Mucosa of descending colon (tissue), 3 donors: ENCODE data around the gene GRK1. TPM values are rescaled to one million over a fixed set of nuclear protein-coding genes. Genes with fewer than 3 reads are reported as not detected.

Experiments used
- ATAC-seq: fragments of 200-7000 bp; cut with Tn5 transposase; one replicate; pipeline ENCODE4 v1.9.1; 2020; ENCODE audit warnings: mild to moderate bottlenecking, moderate library complexity
- DNase-seq, 3 donors: peaks; one replicate each; pipeline ENCODE4 v3.0.0-alpha.2; 2020
- H3K36me3 ChIP-seq: fragments of 200-600 bp; one replicate; pipeline ENCODE4 v1.8.0; 2021; ENCODE audit warnings: low read depth, mild to moderate bottlenecking
- H3K4me1 ChIP-seq: fragments of 200-600 bp; one replicate; pipeline ENCODE4 v1.8.0; 2021; ENCODE audit warnings: low read depth, mild to moderate bottlenecking
- H3K4me3 ChIP-seq: fragments of 200-600 bp; one replicate; pipeline ENCODE4 v1.8.0; 2021; ENCODE audit warnings: mild to moderate bottlenecking
- H3K9me3 ChIP-seq: fragments of 200-600 bp; one replicate; pipeline ENCODE4 v1.8.0; 2021; ENCODE audit warnings: mild to moderate bottlenecking
- intact Hi-C, 2 donors: fragments of 100-400 bp; cut with DNase I in 1 of 2; cut with micrococcal nuclease in 1 of 2; formaldehyde crosslinking; loops; one replicate each; pipeline versions ENCODE4 v1.11.0 to v1.11.1; 2022; cut with DNase I, micrococcal nuclease
- total RNA-seq, 3 donors: library from RNA; stranded (reverse); fragmentation: NEBNext Ultra II Directional in 2 of 3; extraction: Animal tissue kit (Norgen Biotek cat#: 25700) in 2 of 3; gene quantifications; one replicate each; pipeline versions ENCODE4 v1.2.1 to v1.2.4, GENCODE V29; 2021 to 2023
- TF ChIP-seq, protein P1 (sequence below): fragments of 200-600 bp; IDR thresholded peaks from one replicate; pipeline ENCODE4 v1.8.0; 2022; ENCODE audit warnings: antibody characterized with exemption, mild to moderate bottlenecking
- donor health status: DM: no; HTN: no; CAD: no; lungs with moderate emphysema.
- donor health status: DM: no; HTN: no; CAD: no.
- donor health status: DM: no; HTN: yes; CAD: no.

Gene GRK1
- total RNA-seq, 3 donors from 2014 or later = 0.09 to 0.19 (median 0.09) TPM

DNA sequence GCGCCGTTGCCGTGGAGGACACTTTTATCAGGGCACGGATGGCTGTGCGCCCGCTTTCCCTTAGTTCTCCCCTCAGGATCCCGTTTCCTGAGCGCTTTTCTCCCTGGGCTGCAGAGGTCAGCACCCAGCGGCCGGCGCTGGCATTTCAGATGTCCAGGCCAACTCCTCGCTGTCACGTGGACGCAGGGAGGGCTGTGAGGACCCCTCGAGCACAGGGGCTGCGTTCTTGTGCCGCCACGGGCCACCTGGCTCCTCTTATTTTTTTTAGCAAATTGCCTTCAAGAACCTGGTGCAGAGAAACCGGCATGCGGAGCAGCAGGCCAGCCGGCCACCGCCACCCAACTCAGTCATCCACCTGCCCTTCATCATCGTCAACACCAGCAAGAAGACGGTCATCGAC, 31.3 kb upstream of the GRK1 start:
- TF ChIP-seq, protein P1, sequence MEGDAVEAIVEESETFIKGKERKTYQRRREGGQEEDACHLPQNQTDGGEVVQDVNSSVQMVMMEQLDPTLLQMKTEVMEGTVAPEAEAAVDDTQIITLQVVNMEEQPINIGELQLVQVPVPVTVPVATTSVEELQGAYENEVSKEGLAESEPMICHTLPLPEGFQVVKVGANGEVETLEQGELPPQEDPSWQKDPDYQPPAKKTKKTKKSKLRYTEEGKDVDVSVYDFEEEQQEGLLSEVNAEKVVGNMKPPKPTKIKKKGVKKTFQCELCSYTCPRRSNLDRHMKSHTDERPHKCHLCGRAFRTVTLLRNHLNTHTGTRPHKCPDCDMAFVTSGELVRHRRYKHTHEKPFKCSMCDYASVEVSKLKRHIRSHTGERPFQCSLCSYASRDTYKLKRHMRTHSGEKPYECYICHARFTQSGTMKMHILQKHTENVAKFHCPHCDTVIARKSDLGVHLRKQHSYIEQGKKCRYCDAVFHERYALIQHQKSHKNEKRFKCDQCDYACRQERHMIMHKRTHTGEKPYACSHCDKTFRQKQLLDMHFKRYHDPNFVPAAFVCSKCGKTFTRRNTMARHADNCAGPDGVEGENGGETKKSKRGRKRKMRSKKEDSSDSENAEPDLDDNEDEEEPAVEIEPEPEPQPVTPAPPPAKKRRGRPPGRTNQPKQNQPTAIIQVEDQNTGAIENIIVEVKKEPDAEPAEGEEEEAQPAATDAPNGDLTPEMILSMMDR = no peak
- DNase-seq = peak in 1 of 3 donors; percentile 4

DNA sequence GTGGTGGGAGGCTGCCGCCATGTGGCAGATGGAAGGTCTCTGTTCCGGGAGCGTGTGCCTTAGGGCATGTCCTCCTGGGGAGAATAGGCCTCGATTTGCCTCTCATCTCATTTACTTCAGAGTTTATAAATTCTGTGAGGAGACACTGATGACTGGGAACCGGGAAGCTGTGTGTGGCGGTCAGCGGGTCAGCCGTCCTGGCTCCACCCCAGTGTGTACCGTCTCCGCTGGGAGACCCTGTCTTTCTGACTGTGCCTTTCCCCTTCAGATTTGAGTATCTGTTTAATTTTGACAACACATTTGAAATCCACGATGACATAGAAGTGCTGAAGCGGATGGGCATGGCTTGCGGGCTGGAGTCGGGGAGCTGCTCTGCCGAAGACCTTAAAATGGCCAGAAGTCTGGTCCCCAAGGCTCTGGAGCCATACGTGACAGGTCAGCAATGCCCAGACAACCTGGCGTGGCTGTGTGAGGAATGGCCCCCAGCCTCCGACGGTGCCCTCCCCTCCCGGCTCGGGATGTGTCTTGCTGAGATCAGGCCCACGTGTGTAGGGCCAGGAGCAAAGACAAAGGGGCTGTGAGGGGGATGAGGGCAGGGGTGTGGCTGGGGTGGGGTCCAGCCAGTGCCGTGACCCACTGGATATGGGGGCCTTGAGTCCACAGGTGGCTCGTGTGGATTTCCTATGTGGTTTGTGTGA, 30.6 kb upstream of the GRK1 start:
- H3K36me3 ChIP-seq = peaks cover 13% of the 10 kb centered on the region
- H3K4me1 ChIP-seq = no peaks in the 10 kb centered on the region
- ATAC-seq = no peak
- DNase-seq = peak in 1 of 3 donors; percentile 12
- intact Hi-C loops = no loop called here
- TF ChIP-seq, protein P1 = no peak
- no peaks in the 10 kb centered on the region for H3K9me3 ChIP-seq
- no peak overlapping the region for H3K4me3 ChIP-seq

More for the DNA sequence above, 31.3 kb upstream of the GRK1 start:
- no peak for ATAC-seq
- H3K36me3 ChIP-seq = peaks cover 13% of the 10 kb centered on the region
- intact Hi-C loops = no loop called here
- no peaks in the 10 kb centered on the region for H3K4me1 ChIP-seq
- no peaks in the 10 kb centered on the region for H3K9me3 ChIP-seq
- H3K4me3 ChIP-seq = no peak overlapping the region

DNA sequence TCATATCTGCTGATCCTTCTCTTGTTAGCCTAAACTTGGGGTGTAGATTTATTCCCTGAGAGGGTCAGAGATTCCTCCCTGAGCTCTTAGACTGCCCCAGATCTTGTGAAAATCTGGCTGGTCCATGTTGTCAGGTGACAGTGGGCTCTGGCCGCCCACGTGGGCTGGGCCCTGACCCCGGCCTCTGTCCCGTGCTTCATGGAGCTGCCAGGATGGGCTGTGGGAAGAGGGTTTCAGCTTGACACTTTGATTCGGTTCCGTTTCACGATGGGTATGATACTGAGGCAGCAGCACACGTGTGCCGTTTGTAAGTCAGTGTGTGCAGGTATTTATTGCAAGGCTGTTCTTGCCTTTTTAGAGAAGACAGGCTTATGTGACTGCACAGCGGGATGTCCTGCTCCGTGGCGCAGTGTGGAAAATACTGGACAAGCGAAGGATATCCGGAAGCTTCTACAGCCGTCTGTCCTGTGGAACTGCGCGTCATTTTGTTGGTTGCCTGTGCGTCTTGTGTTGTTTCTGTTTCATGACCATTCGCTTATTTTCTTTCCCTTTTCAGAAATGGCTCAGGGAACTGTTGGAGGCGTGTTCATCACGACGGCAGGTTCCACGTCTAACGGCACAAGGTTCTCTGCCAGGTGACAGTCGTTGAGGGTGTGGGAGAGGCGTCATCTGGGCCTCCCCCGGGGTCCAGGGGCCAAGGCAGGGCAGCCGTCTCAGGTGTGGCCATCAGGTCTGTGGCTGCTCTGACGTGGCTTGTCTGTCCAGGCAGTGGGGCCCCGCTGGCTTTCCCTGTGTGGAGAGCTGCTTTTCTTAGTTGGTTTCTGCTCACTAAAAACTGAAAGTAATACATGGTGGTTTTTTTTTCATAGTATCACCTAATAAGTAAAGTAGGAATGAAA, 29.5 kb upstream of the GRK1 start:
- no peak overlapping the region for H3K4me3 ChIP-seq
- DNase-seq (peak in 1 of 3 donors; percentile 9), ATAC-seq (no peak)
- TF ChIP-seq, protein P1 = no peak
- no peaks in the 10 kb centered on the region for H3K9me3 ChIP-seq
- intact Hi-C loops = no loop called here
- no peaks in the 10 kb centered on the region for H3K4me1 ChIP-seq
- peaks cover 13% of the 10 kb centered on the region for H3K36me3 ChIP-seq

DNA sequence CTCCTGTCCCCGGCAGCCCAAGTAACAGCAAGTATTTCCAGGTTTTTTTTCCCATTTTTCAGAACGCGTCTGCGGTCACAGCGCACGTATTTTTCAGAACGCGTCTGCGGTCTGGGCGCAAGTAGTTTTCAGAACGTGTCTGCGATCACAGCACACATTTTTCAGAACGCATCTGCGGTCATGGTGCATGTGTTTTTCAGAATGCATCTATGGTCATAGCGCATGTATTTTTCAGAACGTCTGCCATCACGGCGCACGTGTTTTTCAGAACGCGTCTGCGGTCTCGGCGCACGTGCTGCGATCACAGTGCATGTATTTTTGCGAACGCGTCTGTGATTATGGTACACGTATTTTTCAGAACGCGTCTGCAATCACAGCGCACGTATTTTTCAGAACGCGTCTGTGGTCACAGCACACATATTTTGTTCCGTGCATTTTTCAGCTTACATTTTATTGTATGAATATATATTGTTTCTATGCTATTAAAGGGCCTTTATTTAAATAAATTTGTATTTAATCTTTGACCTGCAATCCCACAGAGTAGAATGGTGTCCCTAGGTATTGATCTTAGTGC, 28.8 kb upstream of the GRK1 start:
- peaks cover 13% of the 10 kb centered on the region for H3K36me3 ChIP-seq
- intact Hi-C loops = no loop called here
- no peaks in the 10 kb centered on the region for H3K4me1 ChIP-seq
- ATAC-seq = no peak
- TF ChIP-seq, protein P1 = no peak
- no peaks in the 10 kb centered on the region for H3K9me3 ChIP-seq
- H3K4me3 ChIP-seq = no peak overlapping the region
- peak in 1 of 3 donors; percentile 8 for DNase-seq

DNA sequence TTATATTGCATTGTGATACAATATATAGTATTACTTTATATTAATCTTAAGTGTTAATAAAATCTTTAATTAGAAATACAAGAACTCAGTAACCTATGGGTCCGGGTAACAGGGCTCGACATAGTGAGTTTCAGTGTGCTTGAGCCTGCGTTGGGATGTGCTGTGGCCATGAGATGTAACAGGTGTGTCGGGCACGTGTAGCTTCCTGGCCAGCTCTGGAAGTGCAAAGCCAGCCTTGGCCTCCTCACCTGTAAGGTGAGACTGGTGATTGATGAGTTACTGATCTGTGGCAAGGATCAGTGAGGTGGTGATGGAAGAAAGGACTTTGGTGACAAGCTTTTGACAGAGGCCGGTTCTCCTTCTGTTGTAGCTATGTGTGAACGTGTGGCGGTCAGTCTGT, 28.2 kb upstream of the GRK1 start:
- no peaks in the 10 kb centered on the region for H3K4me1 ChIP-seq
- no peaks in the 10 kb centered on the region for H3K9me3 ChIP-seq
- H3K36me3 ChIP-seq = peaks cover 13% of the 10 kb centered on the region
- ATAC-seq (no peak), DNase-seq (no peak)
- no peak overlapping the region for H3K4me3 ChIP-seq
- TF ChIP-seq, protein P1 = no peak
- intact Hi-C loops = no loop called here
